Fibroblast of lung (primary cell): ENCODE data around the gene APRT.

Experiments used
- EZH2 ChIP-seq: IDR thresholded peaks from 2 replicates; pipeline ENCODE4 v1.5.1; 2012; ENCODE audit warnings: low read length, control low read depth, mild to moderate bottlenecking; ENCODE audit errors: missing control alignments
- TF ChIP-seq, protein P1 (sequence below), 2 donors: IDR thresholded peaks in 1 of 2; conservative IDR thresholded peaks in 1 of 2; 1 replicate in 1 of 2; 2 replicates in 1 of 2; pipeline ENCODE4 v1.5.1; 2011 to 2012; ENCODE audit warnings: low read length in 2 of 2, control low read depth in 1 of 2, inconsistent platforms in 1 of 2, low read depth in 1 of 2, mild to moderate bottlenecking in 1 of 2

DNA sequence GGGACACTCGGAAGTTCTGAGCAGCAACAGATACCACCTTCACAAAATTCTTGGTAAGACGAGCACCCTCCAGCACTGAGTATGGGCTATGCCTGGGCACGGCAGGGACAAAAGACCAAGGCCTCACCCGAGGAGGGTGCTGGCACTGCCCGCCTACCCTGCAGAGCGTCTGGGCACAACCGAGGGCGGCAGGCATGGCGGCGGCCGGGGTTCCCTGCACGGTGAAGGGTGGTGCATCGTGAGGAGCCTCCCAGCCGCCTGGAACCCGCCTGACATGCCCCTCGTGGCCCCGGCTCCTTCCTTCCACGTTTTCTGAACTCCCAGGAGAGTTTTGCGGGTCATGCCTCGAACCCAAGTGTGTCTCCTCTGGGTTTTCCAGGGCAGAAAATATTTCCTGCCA, 26.1 kb upstream of the APRT start:
- no peak for TF ChIP-seq EZH2
- TF ChIP-seq, protein P1, sequence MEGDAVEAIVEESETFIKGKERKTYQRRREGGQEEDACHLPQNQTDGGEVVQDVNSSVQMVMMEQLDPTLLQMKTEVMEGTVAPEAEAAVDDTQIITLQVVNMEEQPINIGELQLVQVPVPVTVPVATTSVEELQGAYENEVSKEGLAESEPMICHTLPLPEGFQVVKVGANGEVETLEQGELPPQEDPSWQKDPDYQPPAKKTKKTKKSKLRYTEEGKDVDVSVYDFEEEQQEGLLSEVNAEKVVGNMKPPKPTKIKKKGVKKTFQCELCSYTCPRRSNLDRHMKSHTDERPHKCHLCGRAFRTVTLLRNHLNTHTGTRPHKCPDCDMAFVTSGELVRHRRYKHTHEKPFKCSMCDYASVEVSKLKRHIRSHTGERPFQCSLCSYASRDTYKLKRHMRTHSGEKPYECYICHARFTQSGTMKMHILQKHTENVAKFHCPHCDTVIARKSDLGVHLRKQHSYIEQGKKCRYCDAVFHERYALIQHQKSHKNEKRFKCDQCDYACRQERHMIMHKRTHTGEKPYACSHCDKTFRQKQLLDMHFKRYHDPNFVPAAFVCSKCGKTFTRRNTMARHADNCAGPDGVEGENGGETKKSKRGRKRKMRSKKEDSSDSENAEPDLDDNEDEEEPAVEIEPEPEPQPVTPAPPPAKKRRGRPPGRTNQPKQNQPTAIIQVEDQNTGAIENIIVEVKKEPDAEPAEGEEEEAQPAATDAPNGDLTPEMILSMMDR (conservative IDR thresholded peaks at IDR 0.05 in 1 of 2, IDR thresholded peaks at IDR 0.05 in 1 of 2; ENCODE audit: low read depth in 1 of 2, low read length in 2 of 2) = no peak
